ENCODE results near the gene EPHB3.

The EPHB3 gene

GRCh38 chr3:184593928-184594303, 32.3 kb downstream of the EPHB3 start:
- no peaks in the 10 kb centered on the region for H3K79me2 ChIP-seq (ENCODE audit: insufficient read depth, low read length)
- no peak overlapping the region for H3K27ac ChIP-seq (ENCODE audit: low read depth, low read length, poor library complexity, severe bottlenecking)
- no peaks in the 10 kb centered on the region for H3K4me1 ChIP-seq (ENCODE audit: insufficient read depth, low read length, severe bottlenecking)
- no peaks in the 10 kb centered on the region for H3K9me2 ChIP-seq (ENCODE audit: low read depth, low read length)
- no peaks in the 10 kb centered on the region for H3K9me3 ChIP-seq (ENCODE audit: low read length)
- H3K4me2 ChIP-seq (ENCODE audit: low read length) = no peak overlapping the region
- H2AFZ ChIP-seq (ENCODE audit: low read length) = no peak overlapping the region
- no peaks in the 10 kb centered on the region for H4K20me1 ChIP-seq (ENCODE audit: insufficient read depth, low read length)
- H3K4me3 ChIP-seq (ENCODE audit: low read depth, low read length, poor library complexity, severe bottlenecking) = no peak overlapping the region
- H3F3A ChIP-seq (ENCODE audit: insufficient read depth, low read length) = no peaks in the 10 kb centered on the region
- H3K36me3 ChIP-seq (ENCODE audit: insufficient read depth, low read length) = no peaks in the 10 kb centered on the region
- H3K9ac ChIP-seq (ENCODE audit: low read length) = no peak overlapping the region
- 0 out of 2 replicates have a peak, but pooled peaks cover 3% of the 10 kb centered on the region for H3K27me3 ChIP-seq (ENCODE audit: insufficient read depth, low read length)
- TF ChIP-seq EZH2 (IDR thresholded peaks at IDR 0.05; ENCODE audit: borderline replicate concordance, low read length) (no peak), CTCF (IDR thresholded peaks at IDR 0.05; ENCODE audit: low read length) (no peak)

GRCh38 chr3:184594371-184595001, 32.9 kb downstream of the EPHB3 start:
- Histone ChIP-seq H3K9me2 (ENCODE audit: low read depth, low read length) (no peaks in the 10 kb centered on the region), H3K36me3 (ENCODE audit: insufficient read depth, low read length) (no peaks in the 10 kb centered on the region), H3K9ac (ENCODE audit: low read length) (no peak overlapping the region), H4K20me1 (ENCODE audit: insufficient read depth, low read length) (no peaks in the 10 kb centered on the region), H3K79me2 (ENCODE audit: insufficient read depth, low read length) (no peaks in the 10 kb centered on the region), H3F3A (ENCODE audit: insufficient read depth, low read length) (no peaks in the 10 kb centered on the region), H3K4me2 (ENCODE audit: low read length) (no peak overlapping the region), H3K4me1 (ENCODE audit: insufficient read depth, low read length, severe bottlenecking) (no peaks in the 10 kb centered on the region), H3K27me3 (ENCODE audit: insufficient read depth, low read length) (0 out of 2 replicates have a peak, but pooled peaks cover 3% of the 10 kb centered on the region), H2AFZ (ENCODE audit: low read length) (no peak overlapping the region), H3K27ac (ENCODE audit: low read depth, low read length, poor library complexity, severe bottlenecking) (no peak overlapping the region), H3K4me3 (ENCODE audit: low read depth, low read length, poor library complexity, severe bottlenecking) (no peak overlapping the region), H3K9me3 (ENCODE audit: low read length) (no peaks in the 10 kb centered on the region)
- TF ChIP-seq EZH2 (IDR thresholded peaks at IDR 0.05; ENCODE audit: borderline replicate concordance, low read length) (no peak), CTCF (IDR thresholded peaks at IDR 0.05; ENCODE audit: low read length) (no peak)

- Histone ChIP-seq H3K79me2 (ENCODE audit: insufficient read depth, low read length) (no peaks in the 10 kb centered on the region), H3K27me3 (ENCODE audit: insufficient read depth, low read length) (0 out of 2 replicates have a peak, but pooled peaks cover 3% of the 10 kb centered on the region), H4K20me1 (ENCODE audit: insufficient read depth, low read length) (no peaks in the 10 kb centered on the region), H3K9ac (ENCODE audit: low read length) (no peak overlapping the region), H3K4me2 (ENCODE audit: low read length) (no peak overlapping the region), H3K27ac (ENCODE audit: low read depth, low read length, poor library complexity, severe bottlenecking) (no peak overlapping the region), H2AFZ (ENCODE audit: low read length) (no peak overlapping the region), H3K4me3 (ENCODE audit: low read depth, low read length, poor library complexity, severe bottlenecking) (no peak overlapping the region), H3K4me1 (ENCODE audit: insufficient read depth, low read length, severe bottlenecking) (no peaks in the 10 kb centered on the region), H3K36me3 (ENCODE audit: insufficient read depth, low read length) (no peaks in the 10 kb centered on the region), H3K9me3 (ENCODE audit: low read length) (no peaks in the 10 kb centered on the region), H3F3A (ENCODE audit: insufficient read depth, low read length) (no peaks in the 10 kb centered on the region), H3K9me2 (ENCODE audit: low read depth, low read length) (no peaks in the 10 kb centered on the region)
- no peak for TF ChIP-seq EZH2 (IDR thresholded peaks at IDR 0.05; ENCODE audit: borderline replicate concordance, low read length)
- no peak for TF ChIP-seq CTCF (IDR thresholded peaks at IDR 0.05; ENCODE audit: low read length)
Measured at GRCh38 chr3:184595726-184596125, 34.1 kb downstream of the EPHB3 start.

Measured in OCI-LY1 (cell line).